Dendritic cell treated with granulocyte-macrophage colony-stimulating factor and Interleukin-4, amounts not matched to agents 40 ng/mL and 50 ng/mL, for 4 days (primary cell): ENCODE data around the gene PRKN.

Experiments used
- H3K27ac Mint-ChIP-seq: one replicate; pipeline ENCODE4 v1.8.0; 2022; ENCODE audit warnings: mild to moderate bottlenecking, mixed read lengths
- H3K27me3 Mint-ChIP-seq: one replicate; pipeline ENCODE4 v1.8.0; 2022; ENCODE audit warnings: mild to moderate bottlenecking, mixed read lengths
- H3K36me3 Mint-ChIP-seq: one replicate; pipeline ENCODE4 v1.8.0; 2022; ENCODE audit warnings: low read depth, mixed read lengths
- H3K4me1 Mint-ChIP-seq: one replicate; pipeline ENCODE4 v1.8.0; 2022; ENCODE audit warnings: low read depth, mixed read lengths
- H3K4me3 Mint-ChIP-seq: one replicate; pipeline ENCODE4 v1.8.0; 2022; ENCODE audit warnings: mild to moderate bottlenecking, moderate library complexity, mixed read lengths
- H3K9me3 Mint-ChIP-seq: one replicate; pipeline ENCODE4 v1.8.0; 2022; ENCODE audit warnings: mixed read lengths
- intact Hi-C: fragments of 100-400 bp; cut with micrococcal nuclease; formaldehyde crosslinking; loops from one replicate; pipeline ENCODE4 v1.15.0; 2022

PRKN gene

DNA sequence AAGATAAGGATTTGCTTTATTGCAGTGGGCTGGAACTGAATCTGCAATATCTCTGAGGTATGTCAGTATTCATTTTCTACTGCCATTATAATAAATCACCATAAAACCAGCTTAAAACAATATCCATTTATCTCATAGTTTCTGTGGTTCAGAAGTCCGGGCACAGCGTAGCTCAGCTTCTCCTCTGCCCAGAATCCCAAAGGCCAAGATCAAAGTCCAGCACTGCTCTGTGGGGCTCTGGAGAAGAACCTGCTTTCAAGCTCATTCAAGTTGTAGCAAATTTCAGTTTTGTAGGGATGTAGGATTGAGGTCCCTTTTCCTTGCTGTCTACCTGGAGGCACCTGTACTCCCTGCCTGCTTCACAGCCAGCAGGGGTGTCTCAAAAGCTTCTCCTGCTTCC lies 1113.9 kb downstream of the PRKN start:
- no peak overlapping the region for H3K27ac Mint-ChIP-seq
- intact Hi-C loops: no loop called here
- peaks cover 19% of the 10 kb centered on the region for H3K9me3 Mint-ChIP-seq
- no peaks in the 10 kb centered on the region for H3K36me3 Mint-ChIP-seq
- no peak overlapping the region for H3K4me3 Mint-ChIP-seq
- H3K4me1 Mint-ChIP-seq: no peaks in the 10 kb centered on the region
- no peaks in the 10 kb centered on the region for H3K27me3 Mint-ChIP-seq

DNA sequence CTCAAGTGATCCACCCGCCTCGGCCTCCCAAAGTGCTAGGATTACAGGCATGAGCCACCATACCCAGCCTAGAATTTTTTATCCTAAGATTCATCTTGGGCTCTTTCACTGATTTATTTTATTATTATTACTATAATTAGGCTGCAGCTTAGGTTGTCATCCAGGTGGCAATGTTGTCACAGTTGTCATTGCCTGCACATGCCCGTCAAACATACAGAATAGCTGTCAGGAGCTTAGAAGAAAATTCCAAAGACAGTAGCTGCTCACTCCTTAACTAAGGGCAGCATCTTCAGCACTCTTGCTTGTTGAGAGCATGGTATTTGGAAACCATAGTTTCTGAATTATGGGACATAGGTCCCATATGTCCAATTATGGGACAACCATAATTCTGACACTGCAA lies 1118.8 kb downstream of the PRKN start:
- Mint-ChIP-seq H3K27ac (no peak overlapping the region), H3K4me3 (no peak overlapping the region), H3K9me3 (peaks cover 36% of the 10 kb centered on the region), H3K36me3 (no peaks in the 10 kb centered on the region), H3K4me1 (no peaks in the 10 kb centered on the region), H3K27me3 (no peaks in the 10 kb centered on the region)
- intact Hi-C loops: no loop called here

GRCh38 chr6:161607696-161608297 lies 1119.8 kb downstream of the PRKN start:
- Mint-ChIP-seq H3K4me3 (no peak overlapping the region), H3K36me3 (no peaks in the 10 kb centered on the region), H3K4me1 (no peaks in the 10 kb centered on the region), H3K9me3 (peaks cover 44% of the 10 kb centered on the region), H3K27ac (no peak overlapping the region), H3K27me3 (no peaks in the 10 kb centered on the region)
- intact Hi-C loops: no loop called here

DNA sequence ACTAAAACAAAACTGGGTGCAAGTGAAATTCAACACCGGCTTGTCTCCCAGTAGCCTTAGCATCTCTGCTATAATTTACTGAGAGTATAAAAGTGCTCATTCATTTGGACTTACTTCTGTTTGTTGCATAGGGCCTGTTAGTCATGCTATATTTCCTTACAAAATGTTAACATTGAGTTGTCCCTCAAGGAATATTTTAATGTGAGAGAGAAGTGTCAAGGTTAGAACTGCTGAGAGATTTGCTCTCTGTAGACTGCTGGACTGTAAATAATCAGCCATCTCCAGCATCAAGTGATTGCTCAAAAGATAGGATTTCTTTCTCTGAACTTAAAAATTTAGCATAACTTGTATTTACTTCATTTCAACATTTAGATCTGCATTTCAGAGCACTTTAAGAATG lies 1125.2 kb downstream of the PRKN start:
- peaks cover 32% of the 10 kb centered on the region for H3K9me3 Mint-ChIP-seq
- H3K4me1 Mint-ChIP-seq: no peaks in the 10 kb centered on the region
- no peak overlapping the region for H3K4me3 Mint-ChIP-seq
- intact Hi-C loops: no loop called here
- no peaks in the 10 kb centered on the region for H3K27me3 Mint-ChIP-seq
- H3K36me3 Mint-ChIP-seq: no peaks in the 10 kb centered on the region
- H3K27ac Mint-ChIP-seq: no peak overlapping the region

- H3K27me3 Mint-ChIP-seq: no peaks in the 10 kb centered on the region
- no peak overlapping the region for H3K4me3 Mint-ChIP-seq
- no peaks in the 10 kb centered on the region for H3K4me1 Mint-ChIP-seq
- intact Hi-C loops: no loop called here
- no peak overlapping the region for H3K27ac Mint-ChIP-seq
- H3K36me3 Mint-ChIP-seq: no peaks in the 10 kb centered on the region
- peaks cover 27% of the 10 kb centered on the region for H3K9me3 Mint-ChIP-seq
These were observed 1128.7 kb downstream of the PRKN start for GRCh38 chr6:161598896-161599295.

DNA sequence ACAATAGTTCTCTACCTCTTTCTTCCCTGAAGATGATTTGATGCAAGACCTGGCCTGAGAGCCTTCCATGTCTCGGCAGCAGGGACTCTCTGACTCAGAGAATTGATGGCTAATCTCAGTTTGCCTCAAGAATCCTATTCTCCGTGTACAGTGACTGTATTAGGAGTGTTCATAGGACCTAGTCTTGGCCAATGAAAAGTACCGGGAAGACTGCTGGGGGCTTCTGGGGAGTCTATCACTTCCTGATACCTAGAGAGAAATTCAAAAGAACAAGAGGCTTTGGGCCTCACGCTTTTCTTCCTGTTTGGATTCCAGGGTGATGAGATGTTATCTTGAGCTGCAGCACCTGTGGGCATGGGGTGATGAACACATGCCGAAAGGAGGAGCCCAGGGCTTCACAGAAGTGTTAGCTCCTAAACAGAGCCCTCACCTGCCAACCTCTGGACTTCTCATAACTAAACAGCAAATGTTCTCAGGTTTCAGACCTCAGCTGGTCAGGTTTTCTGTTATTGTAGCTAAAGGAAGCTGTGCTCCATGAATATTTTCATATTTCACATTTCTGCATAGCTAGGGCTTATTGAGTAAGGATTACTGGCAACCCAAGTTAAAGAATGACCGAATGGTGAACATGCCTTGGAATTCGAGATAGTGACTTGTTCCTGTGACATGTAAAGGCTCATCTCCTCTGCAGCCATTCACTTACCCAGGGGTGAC lies 1130.6 kb downstream of the PRKN start:
- Mint-ChIP-seq H3K27ac (no peak overlapping the region), H3K9me3 (peaks cover 36% of the 10 kb centered on the region), H3K36me3 (no peaks in the 10 kb centered on the region), H3K27me3 (no peaks in the 10 kb centered on the region), H3K4me1 (no peaks in the 10 kb centered on the region), H3K4me3 (no peak overlapping the region)
- intact Hi-C loops: no loop called here

- no peaks in the 10 kb centered on the region for H3K4me1 Mint-ChIP-seq
- no peak overlapping the region for H3K4me3 Mint-ChIP-seq
- intact Hi-C loops: no loop called here
- no peak overlapping the region for H3K27ac Mint-ChIP-seq
- peaks cover 36% of the 10 kb centered on the region for H3K9me3 Mint-ChIP-seq
- no peaks in the 10 kb centered on the region for H3K36me3 Mint-ChIP-seq
- H3K27me3 Mint-ChIP-seq: no peaks in the 10 kb centered on the region
These were observed 1133.2 kb downstream of the PRKN start for GRCh38 chr6:161594412-161594811.

- Mint-ChIP-seq H3K27me3 (no peaks in the 10 kb centered on the region), H3K9me3 (peaks cover 36% of the 10 kb centered on the region), H3K4me3 (no peak overlapping the region), H3K4me1 (no peaks in the 10 kb centered on the region), H3K27ac (no peak overlapping the region), H3K36me3 (no peaks in the 10 kb centered on the region)
- intact Hi-C loops: no loop called here
These were observed 1136.5 kb downstream of the PRKN start for GRCh38 chr6:161590961-161591627.

GRCh38 chr6:161586887-161587286 lies 1140.7 kb downstream of the PRKN start:
- H3K27ac Mint-ChIP-seq: no peak overlapping the region
- no peaks in the 10 kb centered on the region for H3K36me3 Mint-ChIP-seq
- intact Hi-C loops: no loop called here
- H3K4me1 Mint-ChIP-seq: no peaks in the 10 kb centered on the region
- H3K4me3 Mint-ChIP-seq: no peak overlapping the region
- no peaks in the 10 kb centered on the region for H3K27me3 Mint-ChIP-seq
- peaks cover 3% of the 10 kb centered on the region for H3K9me3 Mint-ChIP-seq

GRCh38 chr6:161584621-161585340 lies 1142.8 kb downstream of the PRKN start:
- no peaks in the 10 kb centered on the region for H3K4me1 Mint-ChIP-seq
- no peak overlapping the region for H3K4me3 Mint-ChIP-seq
- H3K27me3 Mint-ChIP-seq: no peaks in the 10 kb centered on the region
- no peak overlapping the region for H3K27ac Mint-ChIP-seq
- peaks cover 9% of the 10 kb centered on the region for H3K9me3 Mint-ChIP-seq
- no peaks in the 10 kb centered on the region for H3K36me3 Mint-ChIP-seq
- intact Hi-C loops: no loop called here

DNA sequence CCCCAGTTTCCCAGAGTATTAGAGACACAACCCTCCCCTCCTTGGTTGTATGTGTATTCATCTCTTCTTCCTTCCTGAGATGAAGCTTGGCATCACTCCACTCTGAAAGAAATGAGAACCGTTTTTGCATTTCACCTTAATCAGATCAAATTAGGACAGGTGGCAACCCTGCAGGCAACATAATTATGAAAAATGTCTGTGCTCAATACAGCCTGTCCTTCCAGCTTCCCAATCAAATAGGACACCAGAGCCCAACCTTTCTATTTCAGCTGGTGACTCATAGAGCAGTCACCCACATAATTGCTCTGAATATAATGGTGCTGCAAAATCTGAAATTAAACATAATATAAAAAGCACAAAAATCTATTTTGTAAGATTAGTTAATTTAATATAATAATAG lies 1143.5 kb downstream of the PRKN start:
- intact Hi-C loops: no loop called here
- Mint-ChIP-seq H3K4me3 (no peak overlapping the region), H3K9me3 (peaks cover 9% of the 10 kb centered on the region), H3K27ac (no peak overlapping the region), H3K4me1 (no peaks in the 10 kb centered on the region), H3K36me3 (no peaks in the 10 kb centered on the region), H3K27me3 (no peaks in the 10 kb centered on the region)

DNA sequence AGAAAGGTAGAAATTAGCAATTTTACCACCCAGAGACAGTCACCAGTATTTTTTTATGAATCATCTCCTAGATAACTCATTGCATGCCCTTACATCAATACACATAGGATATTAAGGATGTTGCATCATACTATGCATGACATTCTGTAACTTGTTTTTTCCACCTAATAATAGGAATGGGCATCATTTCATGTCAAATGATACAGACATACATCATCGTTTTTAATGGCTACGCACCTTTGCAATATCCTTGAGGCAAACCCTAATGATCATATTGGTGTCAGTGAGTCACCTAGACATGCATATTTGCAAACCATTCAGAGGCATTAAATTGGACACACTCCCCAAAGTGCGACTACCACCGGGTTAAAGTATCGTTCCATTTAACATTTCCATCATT lies 1144.0 kb downstream of the PRKN start:
- no peak overlapping the region for H3K27ac Mint-ChIP-seq

DNA sequence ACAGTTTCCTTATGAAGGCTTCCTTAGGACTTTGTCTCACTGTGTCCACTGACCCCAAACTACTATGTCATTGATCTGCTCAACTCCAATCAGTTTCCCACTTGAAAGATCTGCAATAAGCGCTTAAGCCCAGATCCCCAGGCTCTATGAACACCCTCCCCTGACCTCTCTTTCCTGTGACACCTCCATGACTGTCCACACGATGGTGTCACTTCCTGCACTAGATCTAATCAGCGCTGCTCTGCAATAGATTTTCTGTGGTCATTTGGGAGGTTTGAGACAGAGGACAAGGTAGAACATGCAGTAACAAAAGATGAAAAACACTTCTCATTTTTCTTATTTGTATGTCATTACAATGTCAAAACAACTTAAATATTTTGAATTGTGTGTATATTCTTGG lies 1149.1 kb downstream of the PRKN start:
- peaks cover 26% of the 10 kb centered on the region for H3K9me3 Mint-ChIP-seq
- no peaks in the 10 kb centered on the region for H3K27me3 Mint-ChIP-seq
- no peak overlapping the region for H3K4me3 Mint-ChIP-seq
- H3K36me3 Mint-ChIP-seq: no peaks in the 10 kb centered on the region
- no peak overlapping the region for H3K27ac Mint-ChIP-seq
- no peaks in the 10 kb centered on the region for H3K4me1 Mint-ChIP-seq
- intact Hi-C loops: no loop called here

More for the DNA sequence above, 1144.0 kb downstream of the PRKN start:
- peaks cover 9% of the 10 kb centered on the region for H3K9me3 Mint-ChIP-seq
- H3K4me3 Mint-ChIP-seq: no peak overlapping the region
- no peaks in the 10 kb centered on the region for H3K36me3 Mint-ChIP-seq
- H3K4me1 Mint-ChIP-seq: no peaks in the 10 kb centered on the region
- H3K27me3 Mint-ChIP-seq: no peaks in the 10 kb centered on the region
- intact Hi-C loops: no loop called here
